Hindlimb muscle (tissue), 1 donor: ENCODE results near the gene SELENBP1. TPM values are rescaled to one million over a fixed set of nuclear protein-coding genes. Genes with fewer than 3 reads are reported as not detected.
"Not testable (repeated sequence)": the region's sequence is repeated elsewhere in the genome, so short reads cannot be mapped to it uniquely, and the experiment has no call there.

Experiments used
- DNase-seq: peaks from one replicate; pipeline ENCODE4 v3.0.0-alpha.2; 2013
- polyA plus RNA-seq: library from polyadenylated mRNA; unstranded; fragments of 120-200 nt; gene quantifications from one replicate; pipeline ENCODE4 v1.2.1, GENCODE V29; 2013; ENCODE audit not compliant: insufficient read length

Gene SELENBP1
- polyA plus RNA-seq = 35.2 TPM

DNA sequence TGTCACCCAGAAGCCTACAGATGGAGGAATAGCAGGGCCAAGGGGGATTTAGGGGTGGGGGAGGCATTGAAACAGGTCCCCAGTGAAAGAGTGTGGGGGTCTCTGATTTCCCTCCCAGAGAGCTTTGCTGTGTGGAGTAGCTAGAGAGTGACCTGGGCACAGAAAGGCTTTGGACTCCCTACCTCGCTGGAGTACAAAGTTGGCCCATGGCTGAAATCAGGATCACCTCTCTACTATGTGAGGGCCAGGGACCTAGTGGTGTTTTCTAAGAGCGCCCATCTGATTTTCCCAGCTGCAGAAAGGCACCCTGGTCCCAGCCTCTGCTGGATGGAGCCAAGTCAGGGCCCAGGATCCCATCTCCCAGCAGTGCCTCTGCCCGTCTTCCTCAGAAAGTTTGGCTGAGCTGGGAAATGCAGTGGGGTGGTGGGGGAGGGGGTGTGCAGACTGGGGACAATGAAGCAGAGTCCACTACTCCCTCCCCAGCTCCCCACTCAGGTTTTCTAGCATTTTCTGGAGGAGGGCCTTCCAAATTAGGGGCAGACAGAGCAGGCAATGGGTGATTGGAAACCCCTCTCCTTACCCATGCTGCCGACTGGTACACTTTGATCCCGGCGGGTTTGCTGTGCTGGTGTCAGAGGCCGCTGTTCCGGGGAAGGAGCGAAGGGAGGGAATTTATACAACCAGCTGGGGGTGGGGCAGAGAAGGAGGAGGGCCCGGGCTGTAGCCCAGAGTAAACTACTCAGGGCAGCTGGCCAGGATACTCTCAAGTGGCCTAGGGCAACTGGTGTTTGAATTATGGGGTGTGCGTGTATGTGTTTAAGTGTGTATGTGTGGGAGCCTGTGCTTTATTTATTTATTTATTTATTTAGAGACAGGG is at the start of gene SELENBP1:
SELENBP1 (minus strand) TSS at position 648 of the 877 bp plus-strand sequence; CDS start at position 584, 64 bp downstream.
- peak; percentile 68 for DNase-seq

DNA sequence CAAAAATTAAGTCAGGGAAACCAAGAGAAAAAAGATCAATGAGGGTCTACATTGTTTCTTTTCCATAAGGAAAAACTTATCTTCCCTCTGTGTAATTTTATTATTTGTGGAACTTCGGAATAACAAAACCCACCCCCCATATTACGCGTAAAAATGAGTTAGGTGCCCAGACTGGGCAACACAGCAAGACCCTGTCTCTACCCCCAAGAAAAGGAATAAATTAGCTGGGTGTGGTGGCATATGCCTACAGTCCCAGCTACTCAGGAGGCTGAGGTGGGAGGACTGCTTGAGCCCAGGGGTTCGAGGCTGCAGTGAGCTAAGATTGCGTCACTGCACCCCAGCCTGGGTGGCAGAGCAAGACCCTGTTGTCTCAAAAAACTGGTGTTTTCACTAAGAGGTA is 47.3 kb upstream of the SELENBP1 start:
- DNase-seq = no peak

DNA sequence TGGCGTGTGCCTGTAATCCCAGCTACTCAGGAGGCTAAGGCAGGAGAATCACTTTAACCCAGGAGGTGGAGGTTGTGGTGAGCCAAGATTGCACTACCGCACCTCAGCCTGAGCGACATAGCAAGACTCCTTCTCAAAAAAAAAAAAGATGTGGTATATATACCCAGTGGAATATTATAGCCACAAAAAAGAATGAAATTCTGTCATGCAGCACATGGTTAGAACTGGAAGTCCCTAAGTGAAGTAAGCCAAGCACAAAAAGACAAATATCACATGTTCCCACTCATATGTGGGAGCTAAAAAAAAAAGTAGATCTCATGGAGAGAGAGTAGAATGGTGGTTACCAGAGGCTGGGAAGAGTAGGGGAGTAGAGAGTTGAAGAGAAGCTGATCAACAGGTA is 45.6 kb upstream of the SELENBP1 start:
- no peak for DNase-seq

DNA sequence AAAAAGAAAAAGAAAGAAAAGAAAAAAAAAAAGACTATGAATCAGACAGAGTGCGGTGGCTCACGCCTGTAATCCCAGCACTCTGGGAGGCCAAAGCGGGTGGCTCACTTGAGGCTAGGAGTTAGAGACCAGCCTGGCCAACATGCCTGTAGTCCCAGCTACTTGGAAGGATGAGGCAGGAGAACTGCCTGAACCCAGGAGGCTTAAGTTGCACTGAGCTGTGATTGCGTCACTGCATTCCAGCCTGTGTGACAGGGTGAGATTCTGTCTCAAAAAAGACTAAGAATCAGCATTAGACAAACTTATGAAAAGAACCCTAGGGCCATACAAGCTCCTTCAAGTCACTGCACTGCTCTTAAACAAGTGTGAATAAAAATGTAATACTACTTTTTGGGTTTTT is 43.7 kb upstream of the SELENBP1 start:
- DNase-seq = no peak

DNA sequence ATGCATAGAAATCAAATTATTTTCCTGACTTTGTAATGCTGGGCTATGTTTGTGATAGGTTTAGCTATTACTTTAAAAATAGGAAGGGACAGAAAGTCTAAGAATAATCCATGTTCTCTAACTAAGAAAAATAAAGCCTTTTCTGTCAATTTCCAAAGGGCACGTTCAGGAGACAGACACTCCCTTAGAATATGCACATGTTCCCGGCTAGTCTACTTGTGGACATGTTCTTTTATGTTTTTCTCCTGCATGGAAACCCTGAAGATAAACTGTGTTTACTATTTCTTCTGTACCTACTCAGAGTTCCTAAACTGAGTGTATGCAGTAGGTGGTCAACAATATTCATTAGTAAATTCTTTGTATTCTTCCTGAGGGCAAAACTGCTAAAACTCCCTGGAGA is 39.4 kb upstream of the SELENBP1 start:
- no peak for DNase-seq

DNA sequence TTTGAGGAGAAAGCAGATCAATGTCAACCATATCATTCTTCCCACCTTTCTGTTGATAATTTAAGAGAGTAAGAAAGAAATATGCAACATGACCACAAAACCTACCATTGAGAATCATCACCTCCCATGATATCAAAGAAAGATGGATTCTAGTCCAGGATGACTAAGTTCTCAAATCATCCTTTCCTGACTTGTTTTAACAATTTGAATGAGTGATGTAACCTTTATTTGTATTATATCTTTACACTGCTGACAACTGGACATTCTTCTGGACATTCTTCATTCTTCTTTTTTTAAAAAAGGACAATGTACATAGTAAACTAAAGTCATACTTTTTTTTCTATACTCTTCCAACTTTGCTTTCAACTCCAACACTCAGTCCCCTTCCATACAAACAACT is 36.4 kb upstream of the SELENBP1 start:
- DNase-seq = no peak

DNA sequence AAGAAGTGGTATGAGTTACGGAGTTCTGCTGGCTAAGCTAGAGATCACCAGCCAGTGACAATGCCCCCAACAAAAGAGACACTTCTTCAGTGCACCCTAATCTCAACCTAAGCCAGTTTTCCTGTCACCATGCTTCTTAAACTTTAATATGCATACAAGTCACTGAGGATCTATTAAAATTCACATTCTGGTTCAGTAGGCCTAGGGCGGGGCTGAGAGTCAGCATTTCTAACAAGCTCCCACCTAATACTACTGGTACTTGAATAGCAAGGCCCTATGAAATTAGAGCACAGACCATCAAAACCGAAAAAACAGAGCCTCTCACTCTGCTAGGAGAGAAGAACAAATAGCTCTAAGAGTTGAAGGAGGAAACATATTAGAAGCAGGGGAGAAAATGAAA is 34.8 kb upstream of the SELENBP1 start:
- no peak for DNase-seq

DNA sequence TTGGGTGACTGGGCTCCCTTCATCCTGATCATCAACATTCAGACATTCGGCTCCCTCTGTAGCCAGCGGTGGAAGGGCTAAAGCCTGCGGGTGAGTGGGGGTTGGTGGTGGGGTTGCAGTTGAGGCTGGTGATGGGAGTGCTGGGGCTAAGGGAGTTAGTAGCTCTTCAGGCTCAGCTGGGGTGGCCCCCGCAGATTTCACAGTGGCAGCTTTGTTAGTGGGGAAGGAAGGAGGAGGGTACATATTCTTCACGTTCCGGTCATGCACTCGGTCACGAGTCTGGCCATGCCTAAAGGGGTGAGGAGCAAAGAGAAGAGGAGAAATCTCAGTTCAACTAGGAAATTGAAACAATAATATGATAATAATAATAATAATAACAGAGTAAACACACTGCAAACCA is 33.7 kb upstream of the SELENBP1 start:
- no peak for DNase-seq

DNA sequence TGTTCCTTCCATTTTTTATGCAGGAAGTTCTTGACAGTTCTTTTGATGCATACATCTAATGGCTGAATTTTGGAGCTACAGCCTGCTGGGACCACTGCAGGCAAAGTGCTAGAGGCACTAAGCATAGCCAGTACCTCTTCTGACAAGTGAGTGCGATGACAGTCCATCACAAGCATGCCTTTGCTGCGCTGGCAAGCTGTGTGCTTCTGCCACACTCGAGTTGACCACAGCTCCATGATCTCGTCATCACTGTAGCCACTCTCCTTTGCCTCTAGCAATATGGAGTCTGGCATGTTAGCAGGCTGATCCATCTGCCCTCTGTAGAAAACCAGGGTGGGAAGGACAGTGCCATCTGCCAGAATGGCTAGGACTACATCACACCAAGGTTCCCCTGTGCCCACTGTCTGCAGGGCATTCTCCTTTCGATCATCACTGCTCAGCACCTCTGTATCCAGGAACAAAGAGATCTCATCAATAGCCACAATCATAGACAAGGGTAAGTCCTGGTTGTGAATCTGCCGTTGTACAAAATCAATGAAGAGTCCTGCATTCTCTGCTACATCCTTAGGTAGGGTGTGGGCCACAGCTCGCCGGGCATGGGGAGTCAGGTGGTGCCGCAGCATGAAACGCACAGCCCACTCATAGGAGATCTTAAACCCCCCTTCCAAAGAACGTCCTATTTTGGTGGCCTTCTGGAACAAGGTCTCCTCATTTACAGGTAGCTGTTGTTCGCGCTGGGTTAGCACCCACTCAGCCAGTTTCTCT is 32.9 kb upstream of the SELENBP1 start:
- DNase-seq = no peak

DNA sequence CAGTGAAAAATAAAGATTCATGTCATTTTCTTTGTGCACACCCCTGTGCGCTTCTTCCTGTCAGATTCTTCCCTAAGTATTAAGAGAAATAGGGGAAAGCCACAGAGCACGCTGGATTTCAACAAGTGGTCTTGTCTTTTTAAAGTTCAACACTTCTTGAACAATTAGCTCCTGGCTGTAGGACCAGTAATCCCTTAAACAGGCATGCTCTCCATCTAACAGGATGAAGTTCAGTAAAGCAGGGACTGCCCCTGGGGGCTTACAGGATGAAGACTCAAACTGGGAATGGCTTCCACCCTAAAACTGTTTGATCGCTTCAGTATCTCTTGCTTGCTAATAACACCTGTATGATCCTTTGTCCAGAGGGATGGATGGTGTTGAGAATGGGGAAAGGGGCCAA is 31.1 kb upstream of the SELENBP1 start:
- DNase-seq = no peak

DNA sequence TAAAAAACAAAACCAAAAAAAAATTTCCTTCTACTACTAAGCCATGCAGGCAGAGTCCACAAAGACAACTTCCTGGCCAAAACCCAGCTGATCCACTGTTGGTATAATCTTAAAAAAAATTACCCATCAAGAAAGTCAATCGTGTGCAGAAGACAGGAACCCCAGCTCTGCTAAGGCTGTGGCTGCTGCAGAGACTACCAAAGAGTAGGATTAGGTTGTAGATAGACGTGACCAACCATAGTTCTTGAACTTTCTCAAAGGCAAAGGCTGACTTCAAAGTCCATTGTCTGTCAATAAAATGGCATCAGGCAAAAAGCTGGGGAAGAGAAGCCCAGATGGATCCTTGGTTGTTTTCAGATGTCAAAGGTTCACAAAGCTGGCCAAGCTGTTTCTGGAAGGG is 30.3 kb upstream of the SELENBP1 start:
- no peak for DNase-seq

DNA sequence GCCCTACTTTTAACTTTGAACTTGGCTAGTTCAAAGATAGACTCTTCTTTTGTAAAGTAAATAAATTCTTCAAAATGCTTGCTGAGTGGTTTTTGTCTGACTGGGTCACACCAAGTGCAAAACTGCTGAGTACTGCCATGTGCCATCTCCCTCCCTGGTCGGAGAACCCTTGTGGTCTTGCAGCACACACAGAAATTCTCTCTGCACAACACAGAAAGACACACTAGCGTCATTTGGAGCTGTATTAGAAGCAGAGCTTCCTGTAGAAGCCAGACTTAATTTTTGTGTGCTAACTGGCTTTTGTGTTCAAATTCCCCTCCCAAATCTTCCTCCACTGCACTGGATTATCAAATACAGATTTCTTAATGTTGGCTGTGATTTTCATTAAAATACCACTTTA is 29.4 kb upstream of the SELENBP1 start:
- DNase-seq = no peak

DNA sequence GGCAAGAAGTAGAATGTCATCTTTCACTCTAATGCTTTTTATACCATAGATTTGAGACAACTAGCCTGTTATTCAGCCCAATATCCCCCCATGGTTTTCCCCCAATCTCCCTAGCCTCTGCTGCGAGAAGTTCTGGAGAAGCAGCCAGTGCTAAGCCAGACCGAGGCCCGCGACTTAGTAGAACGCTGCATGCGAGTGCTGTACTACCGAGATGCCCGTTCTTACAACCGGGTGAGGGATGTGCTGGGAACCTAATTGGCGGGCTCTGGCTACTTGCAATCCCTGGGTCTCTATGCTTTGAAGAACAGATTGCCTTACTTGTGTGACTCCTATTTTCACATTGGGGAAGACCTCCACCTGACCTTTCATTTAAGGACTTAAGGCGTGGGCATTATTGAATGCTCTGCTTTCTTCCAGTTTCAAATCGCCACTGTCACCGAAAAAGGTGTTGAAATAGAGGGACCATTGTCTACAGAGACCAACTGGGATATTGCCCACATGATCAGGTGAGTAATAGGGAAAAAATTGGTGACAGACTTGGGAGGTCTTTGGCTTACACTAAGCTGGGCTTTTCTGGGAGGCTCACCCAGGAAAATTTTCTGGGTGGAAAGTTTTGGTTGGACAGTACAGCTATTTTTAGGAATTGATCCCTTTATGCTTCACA is 28.8 kb upstream of the SELENBP1 start:
- no peak for DNase-seq

DNA sequence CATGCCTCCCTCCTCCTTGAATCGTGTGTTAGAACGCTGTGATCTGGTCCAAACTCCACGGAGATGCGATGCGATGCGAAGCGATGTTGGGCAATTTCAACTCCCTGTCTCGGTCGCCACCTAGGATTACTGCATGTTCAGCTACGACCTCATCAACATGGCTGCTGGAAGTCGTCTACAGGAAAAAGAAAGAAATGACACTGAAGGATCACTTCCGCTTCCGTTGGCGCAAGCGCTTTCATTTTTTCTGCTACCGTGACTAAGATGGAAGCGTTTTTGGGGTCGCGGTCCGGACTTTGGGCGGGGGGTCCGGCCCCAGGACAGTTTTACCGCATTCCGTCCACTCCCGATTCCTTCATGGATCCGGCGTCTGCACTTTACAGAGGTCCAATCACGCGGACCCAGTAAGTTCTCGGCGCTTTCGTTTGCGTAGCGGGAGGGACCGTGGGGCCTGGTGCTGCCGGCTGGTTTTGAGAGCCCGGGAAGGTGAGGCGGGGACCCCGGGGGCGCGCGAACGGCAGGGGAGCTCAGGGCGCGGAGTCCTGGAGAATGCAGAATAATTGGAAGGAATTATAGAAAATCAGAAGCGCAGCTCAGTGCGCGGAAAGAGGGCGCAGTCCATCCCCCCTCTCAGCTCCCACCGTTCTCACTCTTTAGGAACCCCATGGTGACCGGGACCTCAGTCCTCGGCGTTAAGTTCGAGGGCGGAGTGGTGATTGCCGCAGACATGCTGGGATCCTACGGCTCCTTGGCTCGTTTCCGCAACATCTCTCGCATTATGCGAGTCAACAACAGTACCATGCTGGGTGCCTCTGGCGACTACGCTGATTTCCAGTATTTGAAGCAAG is 27.0 kb upstream of the SELENBP1 start, which contains the start of gene PSMB4:
PSMB4 (plus strand) TSS at position 250 of the 848 bp plus-strand sequence; CDS start at position 265, 15 bp downstream.
- DNase-seq = peak; percentile 95

DNA sequence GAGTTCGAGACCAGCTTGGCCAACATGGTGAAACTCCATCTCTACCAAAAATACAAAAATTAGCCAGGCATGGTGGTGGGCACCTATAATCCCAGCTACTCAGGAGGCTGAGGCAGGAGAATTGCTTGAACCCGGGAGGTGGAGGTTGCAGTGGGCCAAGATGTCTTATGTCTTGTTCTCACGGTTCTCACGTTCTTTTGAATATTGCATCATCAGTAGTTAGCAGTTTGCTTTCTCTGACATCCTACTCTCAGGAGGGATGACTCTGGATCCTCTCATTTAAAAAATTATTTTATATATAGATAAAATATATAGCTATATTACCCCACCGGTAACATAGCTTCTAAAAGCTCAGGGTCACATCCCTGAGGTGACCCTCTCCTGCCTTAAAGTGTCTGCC is 23.8 kb upstream of the SELENBP1 start:
- DNase-seq = not testable (repeated sequence)

DNA sequence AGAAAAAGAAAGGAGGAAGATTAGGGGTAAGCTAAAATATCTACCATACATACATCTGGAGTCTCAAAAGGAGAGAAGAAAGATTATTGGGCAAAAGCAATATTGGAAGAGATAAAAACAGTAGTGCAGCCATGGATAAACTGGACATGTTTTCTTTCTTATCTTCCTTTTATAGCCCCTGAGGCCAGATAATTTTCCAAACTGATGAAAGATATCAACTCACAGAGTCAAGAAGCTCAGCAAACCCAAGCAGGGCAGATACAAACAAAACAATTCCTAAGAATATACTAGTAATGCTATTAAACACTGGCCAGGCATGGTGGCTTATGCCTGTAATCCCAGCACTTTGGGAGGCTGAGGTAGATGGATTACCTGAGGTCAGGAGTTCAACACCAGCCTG is 21.1 kb upstream of the SELENBP1 start:
- no peak for DNase-seq

DNA sequence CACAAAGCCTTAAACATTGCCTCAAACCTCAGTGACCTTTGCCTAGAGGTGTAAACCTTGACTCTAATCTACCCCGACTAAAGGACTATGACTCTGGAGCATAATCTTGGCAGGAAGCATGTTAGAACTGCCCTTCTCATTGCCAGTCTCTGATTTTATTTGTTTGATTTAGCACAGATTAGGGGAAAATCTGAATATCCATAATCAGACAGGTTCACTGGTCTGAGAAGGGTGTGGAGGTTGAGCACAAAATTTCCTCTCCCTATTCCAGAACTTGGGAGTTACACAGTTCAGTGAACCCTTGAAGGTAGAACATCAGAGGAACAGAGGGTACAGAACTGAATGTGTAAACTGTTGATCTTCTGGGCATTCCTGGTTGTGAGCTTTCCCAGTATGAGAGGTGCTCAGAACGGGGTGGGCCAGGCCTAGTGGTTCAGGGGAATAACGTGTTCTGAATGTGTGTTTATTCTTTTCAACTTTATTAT is 18.6 kb upstream of the SELENBP1 start:
- no peak for DNase-seq

DNA sequence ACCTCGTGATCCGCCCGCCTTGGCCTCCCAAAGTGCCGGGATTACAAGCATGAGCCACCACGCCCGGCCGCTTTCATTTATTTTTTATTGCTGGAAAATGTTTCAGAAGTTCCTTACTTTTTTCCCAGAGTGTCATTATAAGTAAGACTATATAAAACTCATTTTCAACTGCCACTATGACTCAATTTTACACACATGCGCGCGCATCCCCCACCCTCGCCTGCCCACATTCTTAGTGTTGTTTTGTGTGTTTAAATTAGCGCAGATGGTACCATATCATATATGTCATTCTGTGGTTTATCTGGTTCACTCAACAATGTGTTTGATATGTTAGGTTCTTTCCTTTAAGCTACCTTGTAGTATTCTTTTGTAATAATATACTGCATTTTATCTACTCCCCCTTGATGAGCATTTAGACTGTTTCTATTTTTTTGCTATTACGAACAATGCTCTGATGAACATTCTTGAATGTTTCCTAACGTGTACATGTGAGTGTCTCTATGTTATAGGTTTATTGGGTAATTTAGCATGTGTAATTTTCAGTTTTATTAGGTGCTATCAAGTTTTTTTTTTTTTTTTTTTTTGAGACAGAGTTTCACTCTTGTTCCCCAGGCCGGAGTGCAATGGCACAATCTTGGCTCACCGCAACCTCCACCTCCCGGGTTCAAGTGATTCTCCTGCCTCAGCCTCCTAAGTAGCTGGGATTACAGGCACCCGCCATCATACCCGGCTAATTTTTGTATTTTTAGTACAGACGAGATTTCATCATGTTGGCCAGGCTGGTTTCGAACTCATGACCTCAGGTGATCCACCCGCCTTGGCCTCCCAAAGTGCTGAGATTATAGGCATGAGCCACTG is 17.9 kb upstream of the SELENBP1 start:
- DNase-seq = not testable (repeated sequence)

DNA sequence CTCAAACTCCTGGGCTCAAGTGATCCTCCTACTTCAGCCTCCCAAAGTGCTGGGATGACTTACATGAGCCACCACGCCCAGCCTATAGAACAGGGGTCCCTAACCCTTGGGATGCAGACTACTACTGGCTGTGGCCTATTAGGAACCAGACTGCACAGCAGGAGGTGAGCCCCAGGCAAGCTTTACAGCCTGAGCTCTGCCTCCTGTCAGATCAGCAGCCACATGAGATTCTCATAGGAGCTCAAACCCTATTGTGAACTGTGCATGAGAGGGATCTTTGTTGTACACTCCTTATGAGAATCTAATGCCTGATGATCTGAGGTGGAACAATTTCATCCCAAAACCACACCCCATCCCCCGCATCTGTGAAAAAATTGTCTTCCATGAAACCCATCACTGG is 13.5 kb upstream of the SELENBP1 start:
- DNase-seq = no peak

DNA sequence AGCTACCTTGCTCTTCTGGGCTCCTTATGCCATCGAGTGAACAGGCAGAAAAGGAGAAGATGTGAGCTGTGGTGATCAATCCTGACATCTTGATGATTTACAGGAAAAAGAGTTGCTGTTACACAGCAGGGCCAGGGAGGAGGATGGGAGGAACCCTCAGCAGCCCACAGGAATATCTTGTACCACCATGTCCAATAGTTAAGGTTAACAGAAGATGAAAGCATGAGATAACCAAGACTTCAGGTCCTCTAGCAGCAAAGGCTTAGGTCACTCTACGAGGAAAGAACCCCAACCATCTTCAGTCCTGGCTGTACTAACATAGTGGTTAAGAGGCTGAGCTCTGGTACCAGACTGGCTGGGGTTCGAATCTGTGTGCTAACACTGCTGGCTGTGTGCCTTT is 12.1 kb upstream of the SELENBP1 start:
- DNase-seq = no peak
